Measurements from ENCODE around the gene EEF1G.

Gene EEF1G

DNA sequence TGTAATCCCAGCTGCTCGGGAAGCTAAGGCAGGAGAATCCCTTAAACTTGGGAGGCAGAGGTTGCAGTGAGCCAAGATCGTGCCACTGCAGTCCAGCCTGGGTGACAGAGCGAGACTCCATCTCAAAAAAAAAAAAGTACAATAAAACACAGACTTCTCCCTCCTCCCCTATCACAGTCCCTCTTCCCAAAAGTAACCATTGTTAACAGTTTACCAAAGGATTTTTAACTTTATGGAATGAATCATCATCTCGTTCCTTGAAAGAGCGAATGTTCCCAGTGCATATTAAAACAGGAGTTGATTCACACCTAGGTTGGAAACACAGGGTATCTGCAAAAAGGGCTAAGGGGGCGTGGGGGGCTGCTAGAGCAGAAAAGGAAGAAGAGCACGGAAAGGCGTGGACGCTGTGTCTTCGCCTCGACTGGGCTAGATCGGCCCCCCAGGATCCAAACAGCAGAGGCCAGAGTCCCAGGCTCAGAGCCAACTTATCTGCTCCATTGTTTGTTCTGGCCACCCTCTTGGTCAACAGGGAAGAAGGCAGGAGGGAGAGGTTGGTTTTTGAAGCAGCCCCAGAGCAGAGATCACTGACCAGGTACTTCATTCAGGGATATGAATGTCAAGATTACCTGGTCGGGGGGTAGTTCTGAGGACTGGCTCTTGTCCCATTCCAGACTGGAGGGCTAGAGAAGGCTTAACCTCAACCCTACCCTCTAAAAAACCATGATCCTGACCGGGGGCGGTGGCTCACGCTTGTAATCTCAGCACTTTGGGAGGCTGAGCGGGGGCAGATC lies 25.0 kb downstream of the EEF1G start:
- Histone ChIP-seq H3F3A (ENCODE audit: insufficient read depth) (peaks cover 8% of the 10 kb centered on the region; the same call in 1 of the 2 replicates), H3K79me2 (ENCODE audit: insufficient read depth, low read length) (no peaks in the 10 kb centered on the region), H3K9me3 (ENCODE audit: insufficient read depth, low read length) (no peaks in the 10 kb centered on the region), H3K27ac (ENCODE audit: low read depth, low read length) (no peak overlapping the region), H3K27me3 (ENCODE audit: low read length) (no peaks in the 10 kb centered on the region), H3K9ac (ENCODE audit: low read length) (no peak overlapping the region), H3K36me3 (ENCODE audit: low read length) (no peaks in the 10 kb centered on the region), H2AFZ (ENCODE audit: low read depth, low read length, severe bottlenecking) (no peak overlapping the region), H3K9me2 (replicated peaks; ENCODE audit: insufficient read depth, low read length) (no peaks in the 10 kb centered on the region), H3K4me3 (ENCODE audit: insufficient read depth, low read length, poor library complexity, severe bottlenecking) (no peak overlapping the region), H4K20me1 (ENCODE audit: low read depth, low read length) (no peaks in the 10 kb centered on the region), H3K4me2 (ENCODE audit: low read depth, low read length, poor library complexity, severe bottlenecking) (no peak overlapping the region)
- TF ChIP-seq EZH2phosphoT487 (conservative IDR thresholded peaks at IDR 0.05; ENCODE audit: low read length) (no peak), CTCF (IDR thresholded peaks at IDR 0.05; ENCODE audit: insufficient read depth, low read length, poor library complexity, severe bottlenecking) (no peak)

DNA sequence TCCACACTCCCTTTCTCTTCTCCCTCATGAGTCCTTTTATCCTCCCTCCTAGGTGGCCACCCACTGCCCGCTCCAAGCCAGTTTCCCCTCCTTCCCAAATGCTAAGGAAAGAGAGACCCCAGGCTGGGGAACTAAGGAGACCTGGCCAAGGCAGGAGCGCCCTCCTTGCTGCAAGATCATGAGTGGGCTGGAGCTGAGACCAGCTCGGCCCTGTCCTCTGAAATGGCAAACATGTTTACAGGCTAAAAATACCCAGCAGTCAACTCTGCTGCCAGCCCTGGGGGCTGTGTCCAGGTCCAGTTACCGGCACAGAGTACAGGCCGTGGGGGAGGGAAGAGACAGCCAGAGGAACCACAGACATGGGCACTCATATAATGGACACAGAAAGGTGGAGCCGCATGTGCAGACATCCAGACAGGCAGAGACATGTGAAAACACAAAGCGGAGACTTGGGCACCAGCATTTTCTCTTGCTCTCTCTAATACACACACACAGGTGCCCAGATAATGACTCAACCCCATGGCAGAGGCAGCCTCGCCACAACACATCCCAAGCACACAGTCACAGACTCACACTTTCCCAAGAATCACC lies 25.9 kb downstream of the EEF1G start:
- H3K4me3 ChIP-seq (ENCODE audit: insufficient read depth, low read length, poor library complexity, severe bottlenecking) = no peak overlapping the region
- no peak overlapping the region for H3K4me2 ChIP-seq (ENCODE audit: low read depth, low read length, poor library complexity, severe bottlenecking)
- H3K79me2 ChIP-seq (ENCODE audit: insufficient read depth, low read length) = no peaks in the 10 kb centered on the region
- no peaks in the 10 kb centered on the region for H4K20me1 ChIP-seq (ENCODE audit: low read depth, low read length)
- H3K36me3 ChIP-seq (ENCODE audit: low read length) = no peaks in the 10 kb centered on the region
- H3K27ac ChIP-seq (ENCODE audit: low read depth, low read length) = no peak overlapping the region
- no peak overlapping the region for H3K9ac ChIP-seq (ENCODE audit: low read length)
- H3K9me3 ChIP-seq (ENCODE audit: insufficient read depth, low read length) = no peaks in the 10 kb centered on the region
- H3F3A ChIP-seq (ENCODE audit: insufficient read depth) = peaks cover 7% of the 10 kb centered on the region; the same call in 1 of the 2 replicates
- TF ChIP-seq EZH2phosphoT487 (conservative IDR thresholded peaks at IDR 0.05; ENCODE audit: low read length) (no peak), CTCF (IDR thresholded peaks at IDR 0.05; ENCODE audit: insufficient read depth, low read length, poor library complexity, severe bottlenecking) (no peak)
- H3K27me3 ChIP-seq (ENCODE audit: low read length) = no peaks in the 10 kb centered on the region
- H2AFZ ChIP-seq (ENCODE audit: low read depth, low read length, severe bottlenecking) = no peak overlapping the region
- no peaks in the 10 kb centered on the region for H3K9me2 ChIP-seq (replicated peaks; ENCODE audit: insufficient read depth, low read length)

- no peaks in the 10 kb centered on the region for H3K9me2 ChIP-seq (replicated peaks; ENCODE audit: insufficient read depth, low read length)
- 0 out of 2 replicates have a peak, but pooled peaks cover 3% of the 10 kb centered on the region for H3F3A ChIP-seq (ENCODE audit: insufficient read depth)
- H3K9ac ChIP-seq (ENCODE audit: low read length) = no peak overlapping the region
- H3K4me3 ChIP-seq (ENCODE audit: insufficient read depth, low read length, poor library complexity, severe bottlenecking) = no peak overlapping the region
- H3K4me2 ChIP-seq (ENCODE audit: low read depth, low read length, poor library complexity, severe bottlenecking) = no peak overlapping the region
- H3K36me3 ChIP-seq (ENCODE audit: low read length) = no peaks in the 10 kb centered on the region
- H2AFZ ChIP-seq (ENCODE audit: low read depth, low read length, severe bottlenecking) = no peak overlapping the region
- no peak overlapping the region for H3K27ac ChIP-seq (ENCODE audit: low read depth, low read length)
- no peaks in the 10 kb centered on the region for H3K9me3 ChIP-seq (ENCODE audit: insufficient read depth, low read length)
- no peaks in the 10 kb centered on the region for H3K79me2 ChIP-seq (ENCODE audit: insufficient read depth, low read length)
- TF ChIP-seq CTCF (IDR thresholded peaks at IDR 0.05; ENCODE audit: insufficient read depth, low read length, poor library complexity, severe bottlenecking) = no peak
- no peak for TF ChIP-seq EZH2phosphoT487 (conservative IDR thresholded peaks at IDR 0.05; ENCODE audit: low read length)
- no peaks in the 10 kb centered on the region for H3K27me3 ChIP-seq (ENCODE audit: low read length)
- no peaks in the 10 kb centered on the region for H4K20me1 ChIP-seq (ENCODE audit: low read depth, low read length)
Measured at GRCh38 chr11:62546929-62547625, 26.6 kb downstream of the EEF1G start.

Data from SU-DHL-6 (cell line).